Stimulated activated CD4-positive, alpha-beta T cell treated with anti-CD3 and anti-CD28 coated beads, Interleukin-15, amount 100 ng/mL, for 48 hours (primary cell): ENCODE data around the gene PANK4.

ENCODE experiments used
- DNase-seq, 2 donors: peaks; one replicate each; pipeline ENCODE4 v3.0.0-alpha.2; 2020; ENCODE audit warnings: low read depth in 2 of 2

The PANK4 gene

DNA sequence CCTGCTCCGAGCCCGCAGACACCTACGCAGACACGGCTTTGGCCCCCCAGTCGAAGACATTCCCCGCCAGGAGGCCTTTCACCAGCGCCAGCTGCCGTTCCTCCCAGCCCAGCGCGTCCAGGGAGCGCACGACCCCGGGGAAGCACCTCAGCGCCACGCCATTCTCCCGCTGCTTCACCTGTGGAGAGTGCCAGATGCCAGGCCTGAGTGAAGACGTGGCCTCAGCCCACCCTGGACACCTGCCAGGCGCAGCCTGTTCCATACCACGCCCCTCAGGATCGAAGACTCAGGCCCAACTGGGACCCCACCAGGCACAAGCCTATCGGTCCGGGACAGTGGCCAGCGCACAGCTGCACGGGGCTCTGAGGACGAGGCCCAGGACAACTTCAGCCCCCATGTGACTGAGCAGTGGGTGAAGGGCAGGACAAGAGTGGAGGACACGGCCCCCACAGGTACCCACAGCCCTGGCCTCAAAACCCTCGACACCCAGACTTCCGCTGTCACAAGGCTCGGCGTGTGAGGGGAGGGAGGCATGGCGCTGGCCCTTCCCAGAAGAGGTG is 13.5 kb downstream of the PANK4 start:
- DNase-seq = no peak

- DNase-seq = no peak
Observed at GRCh38 chr1:2510366-2511155, 15.8 kb downstream of the PANK4 start.

- no peak for DNase-seq
Observed at GRCh38 chr1:2509589-2509988, 16.8 kb downstream of the PANK4 start.

DNA sequence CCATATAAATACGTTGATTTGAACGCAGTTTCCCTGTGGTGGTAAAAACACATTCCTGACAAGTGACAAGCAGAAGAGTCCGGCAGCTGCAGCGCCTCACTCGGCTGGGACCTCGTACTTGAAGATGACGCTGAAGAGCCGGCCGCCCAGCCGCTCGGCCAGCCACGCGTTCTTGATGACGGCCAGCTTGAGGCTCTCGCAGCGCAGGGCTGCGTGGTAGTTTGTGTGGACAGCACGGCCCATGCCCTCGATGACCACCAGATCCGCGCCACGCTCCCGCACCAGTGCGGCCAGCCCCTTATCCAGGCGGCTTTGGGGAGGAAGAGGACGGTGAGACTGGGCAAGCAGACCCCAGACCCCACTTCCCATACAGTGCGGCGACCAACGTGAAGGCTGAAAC is 17.6 kb downstream of the PANK4 start:
- no peak for DNase-seq

DNA sequence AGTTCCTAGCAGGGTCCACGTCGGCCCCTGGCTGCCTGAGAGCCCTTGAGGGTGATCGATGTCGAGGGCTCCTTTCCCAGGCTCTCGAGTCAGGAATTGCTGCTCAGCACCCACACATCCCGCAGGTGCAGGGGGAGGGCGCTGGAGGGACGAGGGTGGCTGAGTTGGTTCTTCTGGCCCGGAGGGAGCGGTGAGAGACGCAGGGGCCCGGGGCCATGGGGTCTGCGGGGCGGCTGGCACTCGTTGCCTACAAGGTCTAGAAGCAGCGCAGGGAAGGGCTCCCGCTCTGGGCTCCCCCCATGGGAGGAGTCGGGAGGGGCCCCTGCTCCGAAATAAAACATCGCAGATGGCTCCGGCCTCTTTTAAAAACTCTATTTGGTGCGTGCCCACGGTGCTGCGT is 18.2 kb downstream of the PANK4 start:
- DNase-seq = no peak

GRCh38 chr1:2507744-2508155 is 18.6 kb downstream of the PANK4 start:
- DNase-seq = no peak

DNA sequence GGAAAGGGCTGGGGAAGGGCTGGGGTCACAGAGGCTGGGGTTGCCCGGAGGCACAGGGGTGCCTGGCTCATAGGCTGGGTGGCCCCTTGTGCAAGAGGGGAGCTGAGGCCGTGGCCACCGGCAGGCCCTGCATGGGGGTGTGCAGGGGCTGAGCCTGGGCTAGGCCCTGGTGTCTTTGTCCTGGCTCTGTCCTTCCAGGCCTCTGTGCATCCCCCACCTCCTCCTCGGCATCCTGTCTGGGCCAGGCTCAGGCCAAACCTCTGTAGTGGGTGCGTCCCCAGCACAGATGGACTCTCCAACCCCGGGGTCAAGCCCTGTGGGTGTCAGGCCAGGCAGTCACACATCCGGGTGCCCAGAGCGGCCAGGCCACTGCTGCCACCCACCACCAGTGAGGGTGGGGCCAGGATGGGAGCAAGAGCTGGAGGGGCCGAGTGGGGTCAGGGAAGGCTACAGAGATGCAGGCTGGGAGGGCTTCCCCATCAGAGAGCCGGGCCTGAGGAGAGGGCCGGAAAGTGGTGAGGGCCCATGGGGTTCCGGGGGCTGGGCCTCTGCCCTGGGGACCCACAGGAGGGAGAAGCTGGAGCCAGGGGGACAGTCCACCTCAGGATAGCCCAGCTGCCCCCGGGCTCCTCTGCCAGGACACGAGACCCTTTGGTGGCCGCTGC is 19.4 kb downstream of the PANK4 start:
- no peak for DNase-seq

DNA sequence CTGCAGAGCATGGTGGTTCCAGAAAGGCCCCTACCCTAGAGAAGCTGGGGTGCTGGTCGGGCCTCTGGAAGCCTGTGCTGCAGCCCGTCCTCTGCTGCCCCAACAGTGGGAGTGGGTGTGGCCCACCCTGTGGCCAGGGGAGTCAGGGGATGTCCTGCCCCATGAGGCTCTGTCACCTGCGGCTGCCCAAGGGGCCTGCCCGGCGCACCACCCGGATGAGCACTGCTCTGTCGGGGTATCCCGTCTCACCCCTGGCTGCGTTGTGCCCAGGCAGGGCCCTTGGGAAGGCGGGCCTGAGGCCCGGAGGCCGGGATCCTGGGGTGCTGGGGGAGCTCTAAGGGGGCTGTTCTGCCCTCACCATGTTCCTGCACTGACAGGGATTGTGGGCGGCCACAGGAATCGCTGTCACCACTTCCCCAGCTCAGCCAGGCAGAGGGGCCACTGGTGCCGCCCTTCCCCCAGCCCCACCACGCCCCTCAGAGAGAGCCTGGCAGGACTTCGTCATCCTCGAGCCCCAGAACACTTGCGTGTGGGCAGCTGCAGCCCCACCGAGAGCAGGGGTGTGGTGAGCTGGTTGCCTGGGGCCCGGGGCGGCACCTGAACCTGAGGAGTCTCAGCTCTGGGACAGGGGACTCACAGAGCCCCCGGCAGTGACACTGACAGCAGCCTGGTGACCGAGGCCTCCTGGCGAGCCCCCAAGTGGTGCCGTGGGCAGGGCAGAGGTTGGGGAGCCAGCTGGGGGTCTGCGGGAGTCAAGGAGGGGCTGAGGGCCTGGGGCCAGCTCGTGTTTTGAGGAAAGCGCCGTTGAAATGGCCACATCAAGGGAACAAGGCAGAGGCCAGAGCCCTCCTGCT is 20.2 kb downstream of the PANK4 start:
- DNase-seq = no peak

GRCh38 chr1:2505461-2505994 is 20.9 kb downstream of the PANK4 start:
- DNase-seq = no peak

DNA sequence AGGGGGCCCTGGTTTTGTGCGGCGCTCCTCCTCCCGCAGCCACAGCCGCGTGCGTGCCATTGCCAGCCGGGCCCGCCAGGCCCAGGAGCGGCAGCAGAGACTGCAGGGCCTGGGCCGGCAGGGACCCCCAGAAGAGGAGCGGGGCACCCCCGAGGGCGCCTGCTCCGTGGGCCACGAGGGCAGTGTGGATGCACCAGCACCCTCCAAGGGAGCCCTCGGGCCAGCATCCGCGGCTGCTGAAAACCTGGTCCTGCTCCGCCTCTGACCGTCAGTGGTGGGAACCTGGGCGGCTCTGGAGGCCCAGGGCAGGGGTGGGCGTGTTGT is 21.5 kb downstream of the PANK4 start:
- DNase-seq = no peak

DNA sequence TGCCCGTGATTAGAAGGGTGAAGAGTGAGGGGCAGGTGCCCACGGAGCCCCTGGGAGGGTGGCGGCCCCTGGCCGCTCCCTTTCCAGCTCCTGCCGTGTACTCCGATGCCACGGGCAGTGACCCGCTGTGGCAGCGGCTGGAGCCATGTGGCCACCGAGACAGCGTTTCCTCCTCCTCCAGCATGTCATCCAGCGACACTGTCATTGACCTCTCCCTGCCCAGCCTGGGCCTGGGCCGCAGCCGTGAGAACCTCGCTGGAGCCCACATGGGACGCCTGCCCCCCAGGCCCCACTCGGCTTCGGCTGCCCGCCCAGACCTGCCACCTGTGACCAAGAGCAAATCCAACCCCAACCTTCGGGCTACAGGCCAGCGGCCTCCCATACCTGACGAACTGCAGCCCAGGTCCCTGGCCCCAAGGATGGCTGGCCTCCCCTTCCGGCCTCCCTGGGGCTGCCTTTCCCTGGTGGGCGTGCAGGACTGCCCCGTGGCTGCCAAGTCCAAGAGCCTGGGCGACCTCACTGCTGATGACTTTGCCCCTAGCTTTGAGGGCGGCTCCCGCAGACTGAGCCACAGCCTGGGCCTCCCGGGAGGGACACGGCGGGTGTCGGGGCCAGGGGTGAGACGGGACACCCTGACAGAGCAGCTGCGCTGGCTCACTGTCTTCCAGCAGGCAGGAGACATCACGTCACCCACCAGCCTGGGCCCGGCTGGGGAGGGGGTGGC is 22.0 kb downstream of the PANK4 start:
- DNase-seq = no peak

GRCh38 chr1:2503554-2504224 is 22.7 kb downstream of the PANK4 start:
- no peak for DNase-seq

- DNase-seq = no peak
Observed at GRCh38 chr1:2502661-2503553, 23.5 kb downstream of the PANK4 start.

DNA sequence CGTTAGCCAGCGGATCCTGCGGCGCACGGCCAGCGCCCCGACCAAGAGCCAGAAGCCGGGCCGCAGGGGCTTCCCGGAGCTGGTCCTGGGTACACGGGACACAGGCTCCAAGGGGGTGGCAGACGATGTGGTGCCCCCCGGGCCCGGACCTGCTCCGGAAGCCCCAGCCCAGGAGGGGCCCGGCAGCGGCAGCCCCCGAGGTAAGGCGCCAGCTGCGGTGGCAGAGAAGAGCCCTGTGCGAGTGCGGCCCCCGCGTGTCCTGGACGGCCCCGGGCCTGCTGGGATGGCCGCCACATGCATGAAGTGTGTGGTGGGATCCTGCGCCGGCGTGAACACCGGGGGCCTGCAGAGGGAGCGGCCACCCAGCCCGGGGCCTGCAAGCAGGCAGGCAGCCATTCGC is 24.2 kb downstream of the PANK4 start:
- DNase-seq = no peak

DNA sequence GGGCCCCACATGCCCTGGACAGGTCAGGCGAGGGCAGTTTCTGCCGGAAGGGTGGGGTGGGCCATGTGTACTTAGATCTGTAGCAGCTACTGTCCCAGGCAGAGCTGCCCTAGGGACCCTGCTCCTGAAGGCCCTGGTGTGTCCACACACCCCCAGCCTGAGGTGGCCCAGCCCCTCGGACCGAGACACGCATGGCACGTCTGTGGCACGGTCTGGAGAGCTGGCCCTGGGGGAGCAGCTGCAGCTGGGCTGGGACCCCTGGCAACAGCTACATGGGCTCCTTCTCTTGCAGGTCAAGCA is 24.6 kb downstream of the PANK4 start:
- no peak for DNase-seq

DNA sequence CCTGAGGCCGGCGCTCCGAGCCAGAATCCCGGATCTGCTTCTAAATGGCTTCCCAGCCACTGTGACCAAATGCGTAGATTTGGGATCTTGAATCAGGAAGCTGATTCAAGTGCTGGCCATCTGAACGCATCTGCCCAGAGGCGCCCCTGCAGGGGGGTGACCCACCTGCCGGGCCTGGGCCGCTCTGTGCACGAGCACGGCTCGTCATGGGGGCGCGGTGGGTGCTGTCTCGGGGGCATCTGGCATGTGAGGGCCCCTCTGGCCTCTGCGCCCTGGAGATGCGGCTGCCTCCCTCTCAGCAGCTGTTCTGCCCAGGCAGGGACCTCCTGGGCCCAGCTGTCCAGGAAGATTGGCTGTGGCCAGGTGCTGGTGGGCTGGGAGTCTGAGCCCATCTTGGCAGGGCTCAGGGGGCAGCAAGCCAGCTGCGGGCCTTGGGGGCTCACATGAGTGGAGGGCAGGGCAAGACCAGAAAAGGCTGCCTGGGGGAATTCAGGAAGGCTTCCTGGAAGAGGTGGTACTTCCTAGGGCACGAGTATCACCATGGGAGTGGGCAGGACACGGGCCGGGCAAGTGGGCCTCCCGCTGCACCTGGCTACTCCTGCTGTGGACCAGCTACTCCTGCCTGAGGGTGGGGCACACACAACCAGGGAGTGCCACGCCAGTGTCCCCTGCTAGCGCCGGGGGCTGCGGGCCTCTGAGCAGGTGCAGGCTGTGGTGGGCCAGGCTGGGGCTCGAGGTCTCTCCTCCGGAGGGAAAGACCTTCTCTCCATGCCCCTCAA is 25.2 kb downstream of the PANK4 start:
- DNase-seq = no peak

GRCh38 chr1:2499986-2500596 is 26.3 kb downstream of the PANK4 start:
- no peak for DNase-seq

GRCh38 chr1:2499260-2499659 is 27.1 kb downstream of the PANK4 start:
- no peak for DNase-seq

- DNase-seq = no peak
Observed at GRCh38 chr1:2498648-2499047, 27.7 kb downstream of the PANK4 start.
